Stimulated activated naive CD4-positive, alpha-beta T cell (primary cell): ENCODE data around the gene CAMK2G.
"Not testable (repeated sequence)": the region's sequence is repeated elsewhere in the genome, so short reads cannot be mapped to it uniquely, and the experiment has no call there.

ENCODE experiments used
- DNase-seq, 6 experiments: peaks; one replicate each; lab custom pipeline; 2025; lab: John Stamatoyannopoulos, UW

The CAMK2G gene

DNA sequence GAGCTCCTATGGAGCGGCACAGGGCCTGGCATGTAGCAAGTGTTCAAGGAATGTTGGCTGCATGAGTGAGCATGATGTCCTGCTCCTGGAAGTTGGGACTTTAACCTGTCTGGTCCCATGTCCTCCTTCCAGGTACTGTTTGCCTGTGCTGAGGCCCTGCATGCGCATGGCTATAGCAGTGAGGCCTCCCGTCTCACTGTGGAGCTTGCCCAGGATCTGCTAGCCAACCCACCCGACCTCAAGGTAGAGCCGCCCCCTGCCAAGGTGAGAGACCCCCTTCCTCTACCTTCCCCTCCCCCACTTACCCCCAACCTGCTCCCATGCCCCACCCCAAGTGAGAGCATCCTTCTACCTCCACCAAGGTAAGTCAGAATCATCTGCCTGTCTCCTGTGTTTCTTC lies 80.9 kb downstream of the CAMK2G start:
- DNase-seq, result no peak

DNA sequence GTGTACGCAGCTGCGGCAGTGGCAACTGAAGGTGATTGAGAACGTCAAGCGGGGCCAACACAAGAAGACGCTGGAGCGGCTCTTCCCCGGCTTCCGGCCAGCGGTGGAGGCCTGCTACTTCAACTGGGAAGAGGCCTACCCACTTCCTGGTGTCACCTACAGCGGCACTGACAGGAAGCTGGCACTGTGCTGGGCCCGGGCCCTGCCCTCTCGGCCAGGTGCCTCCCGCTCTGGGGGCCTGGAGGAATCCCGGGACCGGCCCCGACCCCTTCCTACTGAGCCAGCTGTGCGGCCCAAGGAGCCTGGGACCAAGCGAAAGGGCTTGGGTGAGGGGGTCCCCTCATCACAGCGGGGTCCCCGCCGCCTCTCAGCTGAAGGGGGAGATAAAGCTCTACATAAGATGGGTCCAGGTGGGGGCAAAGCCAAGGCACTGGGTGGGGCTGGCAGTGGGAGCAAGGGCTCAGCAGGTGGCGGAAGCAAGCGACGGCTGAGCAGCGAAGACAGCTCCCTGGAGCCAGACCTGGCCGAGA lies 82.4 kb downstream of the CAMK2G start:
- DNase-seq, result no peak

DNA sequence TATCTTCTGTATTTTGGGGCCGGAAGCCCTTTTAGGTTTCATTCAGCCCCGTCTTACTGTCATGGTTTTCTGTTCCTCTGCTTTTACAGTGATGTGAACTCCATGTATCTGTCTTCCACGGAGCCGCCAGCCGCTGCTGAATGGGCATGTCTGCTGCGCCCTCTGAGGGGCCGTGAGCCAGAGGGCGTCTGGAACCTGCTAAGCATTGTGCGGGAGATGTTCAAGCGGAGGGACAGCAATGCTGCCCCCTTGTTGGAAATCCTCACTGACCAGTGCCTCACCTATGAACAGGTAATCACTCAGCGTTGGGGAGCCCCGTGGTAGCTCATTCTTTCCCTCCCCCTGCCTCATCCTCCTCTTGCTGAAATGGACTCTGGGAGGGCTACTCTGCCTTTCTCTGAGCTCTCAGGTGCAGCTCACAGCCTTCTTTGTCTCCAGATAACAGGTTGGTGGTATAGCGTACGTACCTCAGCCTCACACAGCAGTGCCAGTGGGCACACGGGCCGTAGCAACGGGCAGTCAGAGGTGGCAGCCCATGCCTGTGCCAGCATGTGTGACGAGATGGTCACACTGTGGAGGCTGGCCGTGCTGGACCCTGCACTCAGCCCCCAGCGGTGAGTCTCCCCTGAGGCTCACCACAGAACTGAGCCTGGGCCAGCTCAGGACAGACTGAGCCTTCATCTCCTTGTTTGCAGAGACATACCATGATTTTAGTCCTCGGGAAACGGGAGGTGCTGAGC lies 83.3 kb downstream of the CAMK2G start:
- no peak for DNase-seq

DNA sequence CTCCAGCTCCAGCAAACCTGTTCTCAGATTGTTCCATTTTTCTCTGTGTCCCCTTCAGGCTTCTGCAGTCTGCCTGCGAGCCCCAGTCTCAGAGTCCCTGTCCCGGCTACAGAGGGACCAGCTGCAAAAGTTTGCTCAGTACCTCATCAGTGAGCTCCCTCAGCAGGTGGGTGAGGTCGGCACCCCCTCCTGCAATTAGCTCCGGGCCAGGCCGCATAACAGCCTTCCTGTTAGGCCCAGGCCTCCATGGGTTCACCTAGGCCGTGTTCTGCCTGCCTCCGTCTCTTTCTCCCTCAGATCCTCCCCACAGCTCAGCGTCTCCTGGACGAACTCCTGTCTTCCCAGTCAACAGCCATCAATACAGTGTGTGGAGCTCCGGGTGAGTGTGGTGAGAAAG lies 84.7 kb downstream of the CAMK2G start:
- DNase-seq, result no peak

DNA sequence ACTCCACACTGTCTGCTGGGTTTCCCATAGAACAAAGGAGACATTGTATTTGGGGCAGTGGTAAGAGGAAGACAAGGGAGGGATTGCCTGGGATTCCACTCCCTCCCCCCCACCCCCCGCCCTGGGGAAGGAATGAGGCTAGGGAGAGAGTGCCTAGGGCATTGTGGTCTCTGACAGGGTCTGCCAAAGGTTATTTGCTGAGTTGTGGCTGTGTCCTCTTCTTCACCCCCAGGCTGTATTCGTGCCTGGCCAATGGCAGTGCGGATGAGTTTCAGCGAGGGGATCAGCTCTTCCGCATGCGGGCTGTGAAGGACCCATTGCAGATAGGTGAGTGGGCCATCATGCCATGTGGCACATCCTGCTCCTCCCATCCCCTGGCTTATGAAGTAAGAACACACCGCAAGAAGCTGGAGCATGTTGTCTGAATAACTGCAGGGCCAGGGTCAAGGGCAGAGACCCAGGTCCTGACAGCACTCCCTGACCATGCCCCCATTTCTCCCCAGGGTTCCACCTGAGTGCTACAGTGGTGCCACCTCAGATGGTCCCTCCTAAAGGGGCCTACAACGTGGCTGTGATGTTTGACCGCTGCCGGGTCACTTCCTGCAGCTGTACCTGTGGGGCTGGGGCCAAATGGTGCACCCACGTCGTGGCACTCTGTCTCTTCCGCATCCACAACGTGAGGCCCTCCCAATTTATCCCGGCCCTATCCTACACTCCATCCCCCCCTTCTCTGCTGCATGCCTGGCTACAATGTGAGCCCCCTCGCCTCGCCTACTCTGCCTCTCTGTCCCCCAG lies 85.3 kb downstream of the CAMK2G start:
- no peak for DNase-seq

DNA sequence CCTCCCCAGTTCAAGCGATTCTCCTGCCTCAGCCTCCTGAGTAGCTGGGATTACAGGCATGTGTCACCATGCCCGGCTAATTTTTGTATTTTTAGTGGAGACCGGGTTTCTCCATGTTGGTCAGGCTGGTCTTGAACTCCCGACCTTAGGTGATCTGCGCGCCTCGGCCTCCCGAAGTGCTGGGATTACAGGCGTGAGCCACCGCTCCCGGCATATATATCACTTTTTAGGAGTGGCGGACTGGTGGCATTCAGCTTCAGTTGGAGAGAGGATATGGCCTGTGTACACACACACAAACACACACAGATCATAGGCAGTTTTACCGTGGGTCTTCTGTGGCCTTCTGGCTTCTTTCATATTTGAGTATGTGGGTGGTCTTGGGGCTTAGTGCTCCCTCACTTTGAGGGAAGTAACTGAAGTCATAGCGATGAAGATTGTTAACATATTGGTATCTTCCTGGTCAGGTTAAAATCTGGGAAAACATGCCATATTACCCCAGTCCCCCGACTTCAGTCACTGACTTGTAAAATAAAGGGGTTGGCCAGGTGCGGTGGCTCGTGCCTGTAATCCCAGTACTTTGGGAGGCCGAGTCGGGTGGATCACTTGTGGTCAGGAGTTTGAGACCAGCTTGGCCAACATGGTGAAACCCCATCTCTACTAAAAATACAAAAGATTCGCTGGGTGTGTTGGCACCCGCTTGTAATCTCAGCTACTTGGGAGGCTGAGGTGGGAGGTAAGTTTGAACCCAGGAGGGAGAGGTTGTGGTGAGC lies 87.1 kb downstream of the CAMK2G start:
- DNase-seq, result not testable (repeated sequence)

DNA sequence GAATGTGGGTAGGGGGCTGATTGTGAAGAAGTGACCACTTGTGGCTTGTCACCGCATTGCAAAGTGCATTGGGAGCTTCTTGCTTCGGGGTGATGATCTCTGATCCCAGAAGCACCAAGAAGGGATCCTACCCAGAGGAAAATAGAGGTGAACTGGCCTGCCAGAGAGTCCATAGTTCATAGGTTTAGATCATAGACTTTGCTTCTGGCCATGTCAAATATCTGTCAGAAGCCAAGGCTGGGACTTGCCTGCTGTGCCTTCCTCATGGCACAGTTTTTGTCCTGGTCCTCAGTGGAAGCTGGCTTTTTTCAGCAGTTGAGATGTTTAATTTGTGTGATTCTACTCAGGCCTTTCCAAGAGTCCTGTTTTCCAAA lies 87.9 kb downstream of the CAMK2G start:
- no peak for DNase-seq

DNA sequence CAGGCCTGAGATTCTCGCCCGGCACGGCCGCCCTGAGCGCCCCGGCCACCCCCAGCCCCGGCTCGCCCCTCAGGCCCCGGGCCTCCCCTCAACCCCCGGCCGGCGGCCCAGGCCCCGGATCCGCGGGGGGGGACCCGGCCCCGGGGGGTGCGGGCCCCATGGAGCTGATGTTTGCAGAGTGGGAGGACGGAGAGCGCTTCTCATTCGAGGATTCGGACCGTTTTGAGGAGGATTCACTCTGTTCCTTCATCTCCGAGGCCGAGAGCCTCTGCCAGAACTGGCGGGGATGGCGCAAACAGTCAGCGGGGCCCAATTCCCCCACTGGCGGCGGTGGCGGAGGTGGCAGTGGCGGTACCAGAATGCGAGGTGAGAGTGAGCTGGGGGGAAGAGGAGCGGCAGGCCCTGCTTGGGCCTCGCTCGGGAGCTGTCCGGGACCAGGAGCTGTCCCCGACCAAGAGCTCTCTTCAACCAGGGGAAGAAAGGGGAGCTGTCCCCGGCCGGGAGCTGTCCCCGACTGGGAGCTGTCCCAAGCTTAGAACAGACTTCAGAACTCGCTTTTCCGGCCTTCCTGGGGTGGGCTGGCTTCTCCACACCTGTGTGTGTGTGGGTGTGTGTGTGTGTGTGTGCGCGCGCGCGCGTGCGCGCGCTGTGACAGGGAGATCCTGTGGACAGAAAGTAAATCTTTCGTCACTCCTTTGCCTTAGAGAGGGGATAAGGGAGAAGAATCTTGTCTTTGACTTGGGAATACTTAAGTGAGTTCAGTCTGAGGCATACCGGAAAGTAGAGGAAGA lies 88.4 kb downstream of the CAMK2G start:
- peak; percentile 37 to 76 (median 58) for DNase-seq

DNA sequence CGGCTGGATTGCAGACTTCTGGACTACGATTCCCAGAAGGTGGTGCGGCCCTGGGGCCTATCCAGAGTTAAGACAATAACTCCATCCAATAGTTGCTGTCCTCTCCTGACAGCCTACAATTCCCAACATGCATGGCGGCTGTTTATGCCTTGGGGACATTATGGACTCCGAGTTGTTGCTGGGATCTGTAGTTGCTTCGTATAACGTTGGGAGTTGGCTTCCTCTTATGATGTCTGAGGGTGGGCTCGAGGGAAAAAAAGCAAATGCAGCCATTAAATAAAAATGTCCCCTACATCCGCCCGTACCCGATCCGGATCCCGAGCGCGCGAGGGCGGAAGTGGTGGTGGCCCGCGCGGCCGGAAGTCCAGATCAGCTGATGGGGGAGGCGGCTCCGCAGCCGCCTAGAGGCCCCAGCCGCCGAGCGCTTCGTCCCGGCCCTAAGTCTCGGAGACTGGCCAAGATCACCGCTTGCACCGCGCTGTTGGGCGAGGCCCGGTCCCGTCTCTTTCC lies 89.1 kb downstream of the CAMK2G start, which contains the start of gene ZSWIM8:
Gene ZSWIM8 (plus strand): TSS at position 396 of the 510 bp plus-strand sequence. CDS start 273 bp downstream, outside the sequence.
- DNase-seq, result peak; percentile 76 to 89 (median 86)

DNA sequence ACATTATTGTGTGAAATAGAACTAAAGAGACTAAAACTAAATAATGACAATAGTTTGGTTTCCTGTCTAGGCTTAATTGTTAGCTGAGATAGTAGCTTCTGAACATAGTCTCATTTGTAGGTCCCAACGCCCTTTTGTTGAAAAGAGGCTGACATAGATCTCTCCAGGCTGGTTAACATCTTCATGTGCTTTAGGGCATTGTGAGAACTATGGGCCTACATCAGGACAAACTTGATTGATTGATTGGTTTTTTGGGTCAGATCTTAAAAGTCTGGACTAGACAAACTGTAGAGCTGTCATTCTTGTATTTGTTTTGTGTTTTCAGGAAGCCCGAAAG lies 91.6 kb downstream of the CAMK2G start:
- no peak for DNase-seq

DNA sequence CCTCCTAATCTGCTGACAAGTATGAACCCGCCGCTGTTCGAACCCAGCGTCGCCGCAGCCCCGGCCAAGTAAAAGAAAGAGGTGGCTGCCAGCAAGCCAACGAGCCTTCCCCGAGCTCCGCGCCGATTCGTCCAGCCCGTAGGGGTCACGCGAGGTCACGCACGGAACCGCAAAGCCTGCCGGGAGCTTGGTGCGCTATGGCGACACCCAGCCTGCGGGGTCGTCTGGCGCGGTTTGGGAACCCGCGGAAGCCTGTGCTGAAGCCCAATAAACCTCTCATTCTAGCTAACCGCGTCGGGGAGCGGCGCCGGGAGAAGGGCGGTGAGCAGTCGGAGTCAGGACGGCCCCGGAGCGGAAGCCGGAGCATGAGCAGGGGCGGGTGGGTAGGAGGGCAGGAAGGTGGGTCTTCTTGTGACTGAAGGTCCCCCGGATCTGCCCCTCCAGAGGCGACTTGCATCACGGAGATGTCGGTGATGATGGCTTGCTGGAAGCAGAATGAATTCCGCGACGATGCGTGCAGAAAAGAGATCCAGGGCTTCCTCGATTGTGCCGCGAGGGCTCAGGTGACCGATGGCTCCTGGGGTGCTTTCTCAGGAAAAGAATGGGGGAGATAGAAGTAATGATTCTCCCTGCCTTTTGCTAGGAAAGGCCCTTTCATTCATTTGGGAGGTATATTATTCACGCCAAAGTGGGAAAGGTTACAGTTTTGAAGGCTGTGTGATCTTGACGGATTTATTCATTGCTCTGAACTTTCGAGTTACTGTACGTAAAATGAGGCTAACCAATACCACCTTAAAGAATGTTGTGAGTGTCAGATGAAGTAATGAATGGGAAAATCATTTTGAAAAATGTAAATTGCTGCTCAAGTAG lies 92.2 kb downstream of the CAMK2G start, which contains the start of gene CHCHD1:
Gene CHCHD1 (plus strand): TSS at position 170 of the 870 bp plus-strand sequence. CDS start 28 bp downstream, at position 198.
- peak; percentile 76 to 94 (median 84) for DNase-seq

DNA sequence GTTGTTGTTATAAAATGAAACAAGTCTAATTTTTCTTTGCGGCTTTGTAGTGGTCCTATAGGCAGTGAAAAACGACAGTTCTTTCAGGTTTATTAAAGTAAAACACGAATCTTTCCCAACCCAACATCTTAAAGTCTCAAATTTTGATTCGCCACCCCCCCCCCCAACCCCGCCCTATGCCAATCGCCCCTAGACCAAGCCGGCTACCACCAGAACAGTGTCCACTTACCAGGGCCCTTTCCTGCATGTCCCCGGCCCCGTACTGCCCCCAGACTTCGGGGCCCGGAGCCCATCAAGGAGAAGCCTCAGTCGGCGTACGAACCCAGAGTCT lies 92.8 kb downstream of the CAMK2G start:
- no peak for DNase-seq

DNA sequence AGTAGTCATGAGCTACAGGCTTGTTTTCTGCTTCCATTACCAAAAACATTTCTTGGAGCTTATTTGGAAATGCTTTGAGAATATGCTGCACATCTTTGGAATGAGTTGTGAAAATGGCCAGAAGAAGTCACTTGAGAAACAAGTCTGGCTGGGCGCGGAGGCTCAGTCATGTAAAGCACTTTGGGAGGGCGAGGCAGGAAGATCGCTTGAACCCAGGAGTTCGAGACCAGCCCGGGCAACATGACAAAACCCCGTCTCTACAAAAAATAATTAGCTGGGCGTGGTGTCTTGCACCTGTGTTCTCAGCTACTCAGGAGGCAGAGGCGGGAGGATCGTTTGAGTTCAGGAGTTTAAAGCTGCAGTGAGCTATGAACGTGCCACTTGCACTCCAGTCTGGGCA lies 93.4 kb downstream of the CAMK2G start:
- DNase-seq, result no peak

DNA sequence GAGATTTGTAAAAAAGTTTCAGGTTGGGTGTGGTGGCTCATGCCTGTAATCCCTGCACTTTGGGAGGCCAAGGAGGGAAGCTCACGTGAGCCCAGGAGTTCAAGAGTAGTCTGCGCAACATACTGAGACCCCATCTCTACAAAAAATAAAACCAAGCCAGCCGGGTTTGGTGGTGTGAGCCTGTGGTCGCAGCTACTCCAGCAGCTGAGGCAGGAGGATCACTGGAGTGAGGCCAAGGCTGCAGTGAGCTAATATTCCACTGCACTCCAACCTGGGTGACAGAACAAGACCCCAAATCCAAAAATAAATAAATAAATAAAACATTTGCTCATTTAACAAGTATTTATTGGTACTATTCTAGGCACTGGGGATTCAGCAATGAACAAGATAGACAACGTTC lies 94.1 kb downstream of the CAMK2G start:
- no peak for DNase-seq

DNA sequence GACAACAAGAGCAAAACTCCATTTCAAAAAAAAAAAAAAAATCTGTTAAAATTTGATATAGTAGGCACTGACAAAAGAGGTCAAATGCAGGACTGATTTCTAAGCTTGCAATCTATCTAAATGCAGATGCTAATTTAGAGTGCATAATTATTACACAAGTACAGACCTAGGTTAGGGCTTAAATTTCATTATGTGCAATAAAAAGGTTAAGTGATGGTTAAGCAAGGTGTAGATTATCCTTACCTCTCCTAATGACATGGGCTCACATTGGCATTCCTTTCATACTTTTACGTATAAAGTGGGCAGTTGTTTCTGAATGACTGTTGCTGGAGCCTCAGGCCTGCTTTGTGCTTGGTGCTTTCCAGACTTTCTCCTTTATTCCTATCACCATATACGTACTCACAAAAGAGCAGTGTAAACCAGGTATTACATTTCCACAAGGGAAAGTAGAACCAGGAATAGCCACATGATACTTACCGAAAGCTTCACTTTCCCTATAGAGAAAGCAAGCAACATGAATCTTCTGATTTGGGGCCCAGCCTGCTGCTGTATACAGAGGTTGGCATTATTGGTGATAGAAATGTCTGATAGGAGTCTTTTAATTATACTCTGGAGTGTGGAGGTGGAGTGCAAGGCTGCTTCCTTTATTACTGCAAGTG lies 94.7 kb downstream of the CAMK2G start:
- no peak for DNase-seq

DNA sequence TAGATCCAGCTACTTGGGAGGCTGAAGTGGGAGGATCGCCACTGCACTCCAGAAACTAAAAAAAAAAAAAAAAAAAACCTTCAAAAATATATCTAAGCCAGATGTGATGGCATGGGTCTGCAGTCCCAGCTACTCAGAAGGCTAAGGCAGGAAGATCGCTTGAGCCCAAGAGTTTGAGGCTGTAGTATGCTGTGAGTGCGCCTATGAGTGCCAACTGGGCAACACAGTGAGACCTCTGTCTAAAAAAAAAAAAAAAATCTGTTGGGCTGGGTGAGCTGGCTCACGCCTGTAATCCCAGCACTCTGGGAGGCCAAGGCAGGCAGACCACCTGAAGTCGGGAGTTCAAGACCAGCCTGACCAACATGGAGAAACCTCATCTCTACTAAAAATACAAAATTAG lies 95.3 kb downstream of the CAMK2G start:
- no peak for DNase-seq

DNA sequence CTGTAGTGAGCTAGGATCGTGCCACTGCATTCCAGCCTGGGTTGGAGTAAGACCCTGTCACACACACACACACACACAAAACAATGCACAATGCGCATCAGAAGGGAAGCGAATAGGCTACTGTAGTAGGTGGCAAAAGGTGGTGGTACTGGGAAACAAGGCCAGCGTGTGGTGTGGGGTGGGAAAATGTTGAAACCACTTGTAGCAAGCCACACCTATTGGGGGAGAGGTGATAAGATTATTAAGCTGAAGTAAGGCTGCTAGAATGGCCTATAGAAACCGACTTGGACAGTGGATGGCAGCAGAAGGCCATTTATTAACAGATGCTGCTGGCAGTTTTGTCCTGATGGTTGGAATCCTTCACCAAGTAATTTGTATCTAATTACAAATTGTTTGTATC lies 99.7 kb downstream of the CAMK2G start:
- DNase-seq, result no peak

DNA sequence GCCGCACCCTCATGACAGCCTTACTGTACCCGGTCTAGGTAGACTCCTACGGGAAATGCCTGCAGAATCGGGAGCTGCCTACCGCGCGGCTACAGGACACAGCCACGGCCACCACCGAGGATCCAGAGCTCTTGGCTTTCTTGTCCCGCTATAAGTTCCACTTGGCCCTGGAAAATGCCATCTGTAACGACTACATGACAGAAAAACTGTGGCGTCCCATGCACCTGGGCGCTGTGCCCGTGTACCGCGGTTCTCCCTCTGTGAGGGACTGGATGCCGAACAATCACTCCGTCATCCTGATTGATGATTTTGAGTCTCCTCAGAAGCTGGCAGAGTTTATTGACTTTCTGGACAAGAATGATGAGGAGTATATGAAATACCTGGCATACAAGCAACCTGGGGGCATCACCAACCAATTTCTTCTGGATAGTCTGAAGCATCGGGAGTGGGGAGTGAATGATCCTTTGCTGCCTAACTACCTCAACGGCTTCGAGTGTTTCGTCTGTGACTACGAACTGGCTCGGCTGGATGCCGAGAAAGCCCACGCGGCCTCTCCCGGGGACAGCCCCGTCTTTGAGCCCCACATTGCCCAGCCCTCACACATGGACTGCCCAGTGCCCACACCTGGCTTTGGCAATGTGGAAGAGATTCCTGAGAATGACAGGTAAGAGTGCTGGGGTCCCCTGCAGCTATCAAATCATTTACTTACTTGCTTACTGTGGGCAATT lies 101.0 kb downstream of the CAMK2G start:
- DNase-seq, result peak in 1 of 6 experiments; percentile 69
